SKM-1 (cell line): ENCODE measurements around the gene PTX4.

ENCODE experiments used
- DNase-seq: peaks from one replicate; lab custom pipeline; 2025; ENCODE audit not compliant: unreplicated experiment; lab: John Stamatoyannopoulos, UW

Gene PTX4

DNA sequence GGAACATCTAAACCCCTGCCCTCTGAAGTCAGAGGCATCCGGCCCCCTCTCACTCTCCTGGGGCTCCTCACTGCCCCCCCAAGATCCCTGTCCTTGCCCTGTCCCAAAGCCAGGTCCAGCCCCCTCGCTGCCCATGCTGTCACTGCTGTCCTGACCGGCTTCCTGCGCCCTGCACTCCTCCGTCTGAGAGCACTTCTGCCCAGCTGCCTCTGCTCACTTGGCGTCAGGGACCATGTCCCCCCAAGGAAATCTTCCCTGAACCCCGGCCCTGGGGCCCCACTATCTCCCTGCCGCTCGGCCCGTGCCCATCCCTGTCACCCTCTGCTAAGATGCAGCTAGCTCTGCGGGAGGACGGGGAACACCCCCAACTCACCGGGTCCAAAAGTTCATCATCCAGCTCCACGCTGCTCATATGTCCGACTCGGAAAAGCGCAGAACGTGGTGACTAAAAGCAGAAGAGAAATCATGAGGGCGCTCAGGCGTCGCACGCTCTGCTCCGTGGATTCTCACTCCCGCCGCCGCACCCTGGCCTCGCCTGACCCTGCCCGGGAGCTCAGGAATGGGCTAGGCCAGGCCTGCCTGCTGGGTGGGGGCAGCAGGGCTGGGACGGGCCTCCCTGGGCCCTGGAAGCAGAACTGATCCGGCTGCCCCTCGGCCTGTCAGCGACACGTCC is 23.7 kb downstream of the PTX4 start:
- DNase-seq: no peak

DNA sequence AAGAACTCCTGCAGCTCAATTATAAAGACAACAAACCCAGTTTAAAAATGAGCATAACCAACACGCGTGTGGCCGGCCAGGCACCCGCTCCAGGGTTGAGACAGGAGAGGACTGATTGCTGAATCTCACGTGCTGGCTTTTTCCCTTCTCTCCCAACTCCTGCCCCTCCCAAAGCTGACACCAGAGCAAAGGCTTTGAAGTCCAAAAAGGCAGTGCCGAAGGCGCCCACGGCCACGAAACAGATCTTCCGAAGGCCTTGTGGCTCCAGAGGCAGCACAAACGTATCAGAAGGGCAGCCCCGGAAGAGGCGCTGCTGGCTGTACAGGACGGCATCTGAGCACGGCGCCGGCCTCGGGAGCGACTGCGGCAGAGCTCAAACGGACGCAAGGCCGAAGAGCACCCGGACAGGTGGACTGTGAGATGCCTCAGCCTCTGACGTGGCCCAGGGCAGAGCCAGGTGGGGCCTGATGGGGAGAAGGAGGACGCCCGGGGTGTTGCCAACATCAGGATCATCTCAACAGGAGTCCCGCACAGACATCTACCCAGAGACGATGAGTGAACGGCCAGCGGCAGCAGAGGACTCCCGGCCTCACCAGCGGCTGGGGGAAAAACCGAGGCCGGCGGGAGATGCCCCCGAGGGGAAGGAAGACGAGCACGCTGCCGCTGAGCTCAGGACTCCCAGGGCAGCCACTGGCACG is 24.4 kb downstream of the PTX4 start:
- DNase-seq: no peak

DNA sequence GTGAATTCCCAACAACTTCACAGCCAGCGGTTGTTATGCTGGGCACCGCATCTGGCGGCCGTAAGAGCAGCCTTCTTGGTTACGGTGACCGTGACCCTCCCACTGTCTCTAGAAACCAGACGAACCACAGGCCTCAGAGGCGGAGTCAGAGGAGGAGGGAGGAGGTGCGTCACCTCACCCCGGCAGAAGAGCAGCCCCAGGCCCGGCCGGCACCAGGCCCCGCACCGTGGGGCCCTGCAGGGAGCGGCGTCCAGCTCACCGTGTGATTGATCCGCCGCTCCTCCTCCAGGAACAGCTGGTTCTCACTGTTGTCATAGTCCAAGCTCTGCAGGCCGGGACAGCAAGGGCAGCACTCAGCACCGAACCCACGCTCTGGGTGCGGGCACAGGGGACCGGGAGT is 27.6 kb downstream of the PTX4 start:
- no peak for DNase-seq

DNA sequence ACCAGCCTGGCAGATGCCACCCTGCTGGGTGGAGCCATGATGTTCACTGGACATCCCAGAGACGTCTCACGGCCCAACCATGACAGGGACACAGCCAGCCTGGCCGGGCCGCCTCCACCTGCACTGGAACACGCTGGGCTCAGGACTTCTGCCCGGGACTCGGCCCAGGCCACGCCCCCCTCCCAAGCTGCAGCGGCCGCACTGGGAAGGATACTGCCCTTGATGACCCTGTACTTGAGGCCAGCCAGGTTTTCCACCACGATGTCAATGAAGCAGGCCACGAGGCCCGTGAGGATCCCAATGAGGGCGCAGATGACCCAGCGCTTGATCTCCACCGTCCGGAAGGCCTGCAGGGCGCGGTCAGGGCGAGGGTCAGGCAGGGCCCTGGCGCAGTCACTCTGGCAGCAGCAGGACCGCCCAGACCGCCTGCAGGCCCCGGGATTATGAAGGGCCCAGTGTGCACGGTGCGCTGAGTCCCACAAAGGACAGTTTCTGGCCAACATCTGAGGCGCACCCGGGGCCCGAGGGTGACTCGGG is 28.1 kb downstream of the PTX4 start:
- DNase-seq: no peak

DNA sequence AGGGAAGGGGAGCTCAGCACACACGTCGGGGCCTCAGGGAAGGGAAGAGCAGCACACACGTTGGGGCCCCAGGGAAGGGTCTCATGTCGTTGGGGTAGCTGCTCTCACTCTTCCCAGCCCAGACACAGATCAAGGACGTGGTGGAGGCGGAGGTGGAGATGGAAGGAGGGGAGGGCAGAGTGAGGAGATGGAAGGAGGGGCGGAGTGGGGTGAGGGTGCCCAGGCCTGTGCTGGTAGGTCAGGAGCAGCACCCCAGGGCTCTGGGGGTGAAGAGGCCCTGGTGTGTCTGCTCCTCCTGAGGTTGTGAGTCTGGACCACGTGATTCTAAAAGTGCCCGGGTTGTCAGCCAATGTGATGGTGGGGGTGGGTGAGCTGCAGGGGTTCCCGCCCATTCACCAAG is 28.8 kb downstream of the PTX4 start:
- no peak for DNase-seq

DNA sequence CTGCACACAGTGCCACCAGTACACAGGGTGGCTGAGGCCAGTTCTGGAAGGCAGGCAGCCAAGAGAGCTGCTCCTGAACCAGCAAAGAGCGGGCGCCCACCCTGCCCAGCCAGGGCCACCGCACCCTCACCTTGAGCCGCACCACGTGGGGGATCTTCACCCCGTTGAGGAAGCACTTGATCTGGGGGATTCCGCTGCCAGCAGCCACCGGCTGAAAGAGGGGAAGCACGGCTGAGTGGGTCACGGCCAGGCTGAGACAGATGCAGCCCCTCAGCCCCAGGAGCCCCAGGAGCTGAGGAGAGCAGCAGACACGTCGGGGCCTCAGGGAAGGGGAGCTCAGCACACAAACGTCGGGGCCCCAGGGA is 29.8 kb downstream of the PTX4 start:
- no peak for DNase-seq

DNA sequence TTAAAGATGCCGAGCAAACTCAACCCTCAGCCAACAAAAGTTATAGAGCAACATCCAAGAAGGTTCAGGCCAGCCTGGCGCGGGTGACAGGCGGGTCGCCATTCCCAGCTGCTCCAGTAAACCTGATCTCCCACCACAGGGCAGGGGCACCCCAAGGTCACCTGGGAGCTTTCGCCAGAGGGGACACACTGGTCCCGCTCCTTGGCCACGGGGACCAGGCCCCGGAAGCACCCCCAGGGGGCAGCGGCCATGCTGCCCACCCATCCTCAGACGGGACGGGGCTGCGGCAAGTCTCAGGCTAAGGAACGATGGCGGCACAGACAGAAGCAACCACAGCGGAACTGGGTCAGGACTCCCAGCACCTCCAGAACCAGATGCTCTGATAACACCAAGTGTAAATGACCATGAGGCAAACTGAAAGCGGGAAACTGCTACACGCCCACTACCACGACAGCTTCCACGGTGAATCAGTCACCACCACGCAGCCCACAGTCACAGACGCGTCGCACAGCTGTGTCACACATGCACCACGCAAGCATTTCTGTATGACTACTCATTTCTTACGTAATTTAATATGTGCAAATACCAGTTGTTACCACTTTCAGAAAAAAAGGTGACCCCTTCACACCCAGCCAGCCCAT is 30.3 kb downstream of the PTX4 start:
- DNase-seq: no peak

DNA sequence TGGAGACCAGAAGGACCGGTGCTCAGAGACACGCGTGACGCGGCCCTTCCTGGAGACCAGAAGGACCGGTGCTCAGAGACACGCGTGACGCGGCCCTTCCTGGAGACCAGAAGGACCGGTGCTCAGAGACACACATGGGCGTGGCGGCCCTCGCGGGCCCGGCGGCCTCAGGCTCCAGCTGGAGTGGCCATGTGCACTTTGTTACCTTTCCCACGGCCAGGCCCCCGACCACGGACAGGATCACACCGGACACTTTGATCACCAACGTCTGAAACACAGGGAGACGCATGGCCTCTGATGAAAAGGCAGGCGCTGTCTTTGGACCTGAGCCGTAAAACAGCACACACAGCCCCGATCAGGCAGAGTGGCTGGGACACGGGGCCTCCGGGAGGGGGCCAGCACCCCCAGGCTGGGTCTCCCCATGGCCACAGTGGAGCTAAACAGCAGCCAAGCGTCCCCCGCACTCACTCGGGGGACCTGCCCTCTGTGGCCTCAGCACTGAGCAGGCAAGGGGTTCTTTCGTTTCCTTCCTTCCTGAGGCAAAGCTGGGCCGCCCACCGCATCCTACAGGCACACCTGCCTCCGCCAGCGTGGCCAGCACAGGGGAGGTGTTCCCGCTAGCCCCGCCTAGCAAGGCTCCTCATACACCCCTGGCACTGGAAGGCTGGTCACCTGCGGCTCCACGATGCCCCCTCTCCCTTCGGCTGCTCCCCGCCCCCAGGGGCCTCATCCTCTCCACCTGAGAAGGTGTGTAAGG is 31.1 kb downstream of the PTX4 start:
- no peak for DNase-seq

DNA sequence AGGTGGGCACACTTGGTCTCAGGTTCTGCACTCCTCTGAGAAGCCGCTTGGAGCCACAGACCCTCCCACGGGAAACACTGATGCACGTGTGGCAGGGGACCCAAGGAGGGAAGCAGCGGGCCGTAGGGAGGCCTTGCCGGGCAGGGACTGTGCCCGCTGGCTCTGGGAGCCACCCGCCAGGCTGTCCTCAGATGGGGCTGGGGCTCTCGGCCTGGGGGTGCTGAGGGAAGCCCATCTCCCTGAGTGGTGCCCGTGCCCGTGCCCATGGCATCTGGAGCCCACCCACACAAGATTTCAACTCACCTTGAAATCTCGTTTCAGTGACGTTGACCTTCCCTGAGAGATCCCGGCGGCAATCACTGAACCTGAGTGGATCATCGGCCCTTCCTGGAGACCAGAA is 31.8 kb downstream of the PTX4 start:
- no peak for DNase-seq

DNA sequence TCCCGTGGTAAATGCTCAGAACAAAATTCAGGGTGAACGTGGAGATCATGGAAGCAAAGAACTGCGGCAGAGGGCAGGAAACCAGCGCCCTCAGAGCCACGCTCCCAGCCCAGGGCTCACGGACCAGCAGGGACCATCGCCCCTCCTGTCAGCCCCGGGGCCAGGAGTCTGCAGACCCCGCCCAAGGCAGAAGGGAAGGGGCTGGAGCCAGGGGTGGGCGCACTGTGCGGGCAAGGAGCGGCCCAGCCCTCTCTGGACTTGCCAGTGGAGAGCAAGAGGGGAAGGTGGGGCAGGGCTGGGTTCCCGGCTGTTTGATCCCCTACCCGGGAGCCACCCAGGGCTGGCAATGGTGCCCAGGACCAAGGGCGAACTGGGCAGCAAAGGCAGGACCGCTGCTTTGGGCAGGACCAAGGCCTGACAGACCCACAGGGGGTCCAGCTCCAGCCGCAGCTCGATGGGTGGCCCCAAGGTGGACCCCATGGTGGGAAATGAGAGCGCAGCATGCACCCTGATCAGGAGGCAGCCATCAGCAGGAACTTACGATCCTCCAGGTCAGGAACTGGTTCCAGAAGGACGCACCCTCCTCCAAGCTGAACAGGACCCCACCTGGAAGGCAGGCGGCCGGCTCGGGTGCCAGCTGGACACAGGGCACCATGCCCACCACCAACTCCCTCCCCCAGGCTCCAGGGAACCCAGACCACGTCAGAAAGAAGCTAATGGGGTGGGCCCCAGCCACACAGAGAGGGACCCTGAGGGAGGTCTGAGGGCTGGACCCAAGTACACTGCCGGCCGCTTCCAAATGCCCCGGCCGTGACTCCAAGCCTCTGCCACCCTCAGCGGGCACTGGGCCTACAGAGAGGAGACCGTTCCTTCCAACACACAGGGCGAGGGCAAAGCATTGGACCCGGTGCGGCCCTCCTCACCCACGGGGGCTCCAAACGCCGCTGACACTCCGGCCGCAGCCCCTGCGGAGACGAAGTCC is 33.3 kb downstream of the PTX4 start:
- no peak for DNase-seq

DNA sequence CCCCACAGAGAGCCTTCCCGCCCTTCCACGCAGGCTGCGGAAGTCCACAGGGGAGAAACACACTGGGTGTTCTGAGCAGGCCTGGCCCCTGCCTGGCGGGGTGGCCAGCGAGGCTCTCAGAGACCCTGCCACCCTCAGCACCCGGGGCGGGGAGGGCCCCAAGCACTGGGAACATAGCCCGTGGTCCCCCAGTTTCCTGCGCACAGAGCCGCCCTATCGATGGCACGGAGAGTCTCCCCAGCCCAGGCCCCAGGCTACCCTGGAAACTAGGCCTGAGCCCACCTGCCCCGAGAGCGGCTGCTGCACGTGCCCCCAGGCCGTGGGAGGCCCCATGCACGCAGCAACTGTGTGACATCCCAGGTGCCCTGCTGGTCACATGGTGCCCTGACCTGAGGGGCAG is 34.2 kb downstream of the PTX4 start:
- no peak for DNase-seq

DNA sequence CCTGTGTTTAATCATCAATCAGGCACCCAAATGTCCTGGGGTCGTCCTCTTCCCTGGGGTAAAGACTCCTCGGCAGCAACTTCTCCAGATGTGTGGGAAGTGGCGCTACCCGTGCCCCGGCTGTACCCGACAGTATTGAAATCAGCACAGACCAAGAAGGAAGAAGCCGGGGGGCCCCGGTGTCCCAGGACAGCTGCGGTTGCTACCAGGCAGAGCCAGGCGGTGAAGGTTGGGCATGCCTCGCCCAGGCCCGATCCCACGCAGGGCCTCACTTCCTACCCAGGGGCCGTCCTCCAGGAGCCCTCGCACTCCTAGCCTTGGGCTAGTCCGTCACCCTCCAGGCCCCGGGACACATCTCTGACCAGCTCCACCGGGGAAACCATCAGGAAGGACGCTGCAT is 35.4 kb downstream of the PTX4 start:
- DNase-seq: no peak

DNA sequence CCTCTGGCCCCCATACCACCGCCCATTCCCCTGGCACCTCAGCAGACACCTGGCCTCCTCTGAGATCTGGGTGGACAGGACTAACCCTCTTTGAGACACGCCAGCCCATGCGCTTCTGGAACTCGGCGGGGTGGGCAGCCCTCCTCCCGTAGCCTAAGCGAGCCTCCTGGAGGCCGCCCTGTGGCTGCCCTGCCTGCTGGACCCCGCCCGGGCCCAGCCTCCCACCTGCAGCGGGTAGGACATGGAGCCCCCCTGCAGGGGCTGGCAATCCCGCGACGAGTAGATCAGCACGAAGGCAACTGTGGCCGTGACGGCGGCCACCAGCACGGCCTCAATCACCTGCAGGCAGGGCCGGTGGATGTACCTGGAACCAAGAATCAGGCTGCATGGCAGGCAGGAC is 36.2 kb downstream of the PTX4 start:
- no peak for DNase-seq

DNA sequence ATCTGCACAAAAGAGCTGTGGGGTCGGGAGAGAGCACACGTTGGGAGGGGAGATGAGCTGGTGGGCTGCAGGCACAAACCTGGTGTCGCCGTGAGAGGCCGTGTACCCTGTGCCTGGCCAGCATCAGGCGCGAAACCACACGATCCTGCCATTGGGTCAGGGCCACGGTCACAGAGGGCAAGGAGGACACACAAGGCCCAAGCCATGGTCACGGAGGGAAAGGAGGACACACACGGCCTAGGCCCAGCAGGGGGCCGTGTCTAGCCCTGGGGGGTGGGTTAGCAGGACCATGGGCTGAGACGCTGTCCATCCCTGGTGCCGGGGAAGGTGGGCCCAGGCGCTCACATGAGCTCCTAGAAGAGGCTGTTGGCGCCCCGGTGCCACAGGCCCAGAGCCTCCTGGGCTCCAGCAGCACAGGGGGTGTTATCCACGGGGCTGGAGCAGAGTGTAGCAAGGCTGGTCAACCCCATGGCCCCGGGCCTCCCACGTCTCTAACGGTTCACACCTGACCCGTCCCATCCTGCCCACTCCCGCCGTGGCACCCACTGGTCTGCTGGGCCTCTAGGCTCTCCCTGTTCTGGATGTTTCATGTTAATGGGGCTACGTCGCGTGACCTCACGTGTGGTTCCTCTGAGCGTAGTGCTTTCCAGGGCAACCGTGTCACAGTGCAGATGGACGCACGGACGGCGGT is 36.9 kb downstream of the PTX4 start:
- no peak for DNase-seq

DNA sequence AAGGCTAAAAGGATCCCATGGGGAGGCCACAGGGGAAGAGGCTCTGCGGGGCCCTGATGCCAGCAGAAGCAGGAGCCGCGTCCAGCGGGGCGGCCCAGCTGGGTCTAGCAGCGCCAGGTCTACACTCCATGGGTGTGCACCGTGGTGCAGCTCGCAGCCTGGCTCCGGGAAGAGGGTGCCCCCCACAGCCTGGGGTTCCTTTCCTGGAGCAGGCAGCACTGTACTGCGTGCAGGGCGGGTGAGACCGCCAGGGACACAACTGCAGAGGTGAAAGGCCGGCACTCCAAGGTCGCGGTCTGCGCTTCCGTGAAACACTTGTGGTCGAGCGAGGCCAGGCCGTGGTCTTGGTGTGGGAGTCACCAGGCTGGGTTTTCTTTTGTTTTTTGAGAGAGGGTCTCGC is 37.9 kb downstream of the PTX4 start:
- DNase-seq: no peak

DNA sequence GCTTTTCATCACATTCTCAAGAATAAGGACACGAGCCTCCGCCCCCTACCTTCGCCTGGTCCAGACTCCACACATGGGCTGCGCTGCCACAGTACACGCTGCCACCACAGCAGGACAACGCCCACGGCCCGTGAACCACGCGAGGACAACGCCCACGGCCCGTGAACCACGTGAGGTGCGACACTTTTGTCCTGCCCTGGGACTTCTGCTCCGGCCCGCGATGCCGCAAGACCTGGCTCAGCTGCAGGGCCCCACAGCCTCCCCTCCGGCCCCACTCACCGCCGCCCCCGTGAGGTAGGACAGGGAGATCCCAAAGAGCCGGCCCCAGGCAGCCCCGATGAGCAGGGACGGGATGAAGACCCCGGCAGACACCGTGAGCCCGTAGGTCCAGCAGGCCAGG is 38.5 kb downstream of the PTX4 start:
- no peak for DNase-seq

DNA sequence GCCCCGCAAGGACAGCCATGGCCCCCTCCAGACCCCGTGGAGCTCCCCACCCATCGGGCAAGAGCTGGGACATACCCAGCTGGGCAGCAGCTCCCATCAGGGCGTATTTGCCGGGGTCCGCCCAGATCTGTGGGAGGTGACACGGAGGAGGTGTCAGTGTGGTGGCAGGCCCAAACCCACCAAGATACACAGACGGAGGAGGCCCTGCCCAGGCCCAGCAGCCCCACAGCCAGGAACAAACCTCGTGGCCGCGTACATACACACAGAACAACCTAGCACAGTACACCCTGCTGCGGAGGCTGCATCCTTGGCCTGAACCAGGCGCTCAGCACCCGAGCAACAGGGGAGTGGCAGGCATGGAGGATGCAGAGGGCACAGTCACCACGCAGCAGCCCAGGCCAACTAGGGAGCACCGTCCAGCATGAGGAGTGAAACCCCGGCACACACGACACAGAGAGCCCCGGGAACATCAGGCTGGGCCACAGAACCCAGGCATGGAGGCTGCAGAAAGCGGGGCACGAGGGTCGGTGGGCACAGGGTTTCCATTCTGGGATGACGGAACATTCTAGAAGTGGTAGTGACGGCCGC is 39.4 kb downstream of the PTX4 start:
- no peak for DNase-seq

DNA sequence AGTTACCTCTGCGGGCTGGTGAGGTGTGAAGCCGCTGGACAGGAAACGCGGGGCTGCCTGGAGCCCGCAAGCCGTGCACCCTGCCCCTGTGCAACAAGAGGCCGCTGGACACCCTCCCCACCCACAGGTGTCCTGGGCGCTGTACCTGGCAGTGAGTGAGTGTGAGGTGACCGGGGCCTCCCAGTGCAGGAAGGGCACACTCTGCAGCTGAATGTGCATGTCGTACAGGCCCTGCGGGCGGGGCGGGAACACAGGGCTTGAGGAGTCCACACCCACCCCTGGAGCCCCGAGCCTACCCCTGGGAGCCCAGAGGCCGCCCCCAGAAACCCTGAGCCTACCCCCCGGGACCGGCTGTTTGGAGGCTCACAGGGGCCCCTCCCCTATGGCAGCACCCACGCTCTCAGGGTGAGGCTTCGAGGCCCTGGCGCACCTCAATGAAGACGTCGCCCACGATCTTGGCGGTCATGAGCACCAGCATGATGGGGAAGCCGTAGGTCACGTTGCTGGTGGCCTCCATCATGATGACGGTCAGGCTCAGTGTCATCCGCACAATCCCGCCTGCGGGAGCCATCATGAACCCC is 40.1 kb downstream of the PTX4 start:
- no peak for DNase-seq

DNA sequence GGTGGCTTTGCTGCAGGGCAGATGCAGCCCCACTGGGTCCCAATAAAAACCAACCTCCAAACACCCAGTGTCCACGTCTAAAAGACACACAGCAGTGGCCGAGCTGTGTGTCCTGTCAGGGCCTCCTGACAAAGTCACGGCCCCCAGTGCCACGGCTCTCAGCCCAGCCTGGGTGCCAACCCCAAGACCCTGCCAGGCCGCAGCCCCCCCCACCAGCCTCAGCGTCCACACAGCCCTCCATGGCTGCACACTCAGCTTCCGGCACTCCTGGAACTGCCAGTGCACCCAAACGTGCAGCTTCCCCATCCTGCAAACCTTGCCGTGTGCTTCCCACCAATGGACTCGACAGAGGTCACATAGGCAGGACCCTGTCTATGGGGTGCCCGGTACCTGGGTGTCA is 40.8 kb downstream of the PTX4 start:
- no peak for DNase-seq
